Ectodermal cell (in vitro differentiated cells): ENCODE data around the gene IL15.

Source experiments
- H3K27ac ChIP-seq: 2 replicates; pipeline ENCODE4 v1.7.0; 2013; ENCODE audit warnings: mild to moderate bottlenecking, low read depth, low read length; ENCODE audit not compliant: insufficient read depth, poor library complexity, severe bottlenecking
- H3K27me3 ChIP-seq: 2 replicates; pipeline ENCODE4 v1.7.0; 2013; ENCODE audit warnings: mild to moderate bottlenecking, low read length; ENCODE audit not compliant: insufficient read depth, control insufficient read depth, poor library complexity, severe bottlenecking
- H3K36me3 ChIP-seq: one replicate; pipeline ENCODE4 v1.7.0; 2013; ENCODE audit warnings: low read length; ENCODE audit not compliant: control insufficient read depth, insufficient read depth
- H3K4me1 ChIP-seq: one replicate; pipeline ENCODE4 v1.7.0; 2013; ENCODE audit warnings: low read length; ENCODE audit not compliant: control insufficient read depth, insufficient read depth
- H3K4me3 ChIP-seq: 2 replicates; pipeline ENCODE4 v1.7.0; 2013; ENCODE audit warnings: low read depth, low read length, control low read depth; ENCODE audit not compliant: insufficient read depth
- H3K9me3 ChIP-seq: 2 replicates; pipeline ENCODE4 v1.7.0; 2013; ENCODE audit warnings: mild to moderate bottlenecking, low read length, moderate library complexity; ENCODE audit not compliant: control insufficient read depth
- whole genome bisulfite sequencing, 2 experiments: methylation state at CpG; one replicate each; pipeline ENCODE4 v1.1.7; 2013; ENCODE audit warnings: missing lambda C conversion rate in 2 of 2; 5-methylcytosine and 5-hydroxymethylcytosine counted together

The IL15 gene

GRCh38 chr4:141692081-141692480 lies 55.7 kb downstream of the IL15 start:
- Histone ChIP-seq H3K4me1 (no peaks in the 10 kb centered on the region), H3K36me3 (no peaks in the 10 kb centered on the region), H3K4me3 (no peak overlapping the region), H3K9me3 (no peaks in the 10 kb centered on the region), H3K27me3 (no peaks in the 10 kb centered on the region), H3K27ac (no peak overlapping the region)
- WGBS, 2 experiments, result 88 to 95% methylated on average over 2 of the region's 2 CpGs

- Histone ChIP-seq H3K4me1 (no peaks in the 10 kb centered on the region), H3K27ac (no peak overlapping the region), H3K27me3 (no peaks in the 10 kb centered on the region), H3K9me3 (no peaks in the 10 kb centered on the region), H3K36me3 (no peaks in the 10 kb centered on the region), H3K4me3 (no peak overlapping the region)
- WGBS, 2 experiments, result 71 to 98% methylated on average over 2 of the region's 2 CpGs
Measured at GRCh38 chr4:141697116-141697515, 60.7 kb downstream of the IL15 start.

DNA sequence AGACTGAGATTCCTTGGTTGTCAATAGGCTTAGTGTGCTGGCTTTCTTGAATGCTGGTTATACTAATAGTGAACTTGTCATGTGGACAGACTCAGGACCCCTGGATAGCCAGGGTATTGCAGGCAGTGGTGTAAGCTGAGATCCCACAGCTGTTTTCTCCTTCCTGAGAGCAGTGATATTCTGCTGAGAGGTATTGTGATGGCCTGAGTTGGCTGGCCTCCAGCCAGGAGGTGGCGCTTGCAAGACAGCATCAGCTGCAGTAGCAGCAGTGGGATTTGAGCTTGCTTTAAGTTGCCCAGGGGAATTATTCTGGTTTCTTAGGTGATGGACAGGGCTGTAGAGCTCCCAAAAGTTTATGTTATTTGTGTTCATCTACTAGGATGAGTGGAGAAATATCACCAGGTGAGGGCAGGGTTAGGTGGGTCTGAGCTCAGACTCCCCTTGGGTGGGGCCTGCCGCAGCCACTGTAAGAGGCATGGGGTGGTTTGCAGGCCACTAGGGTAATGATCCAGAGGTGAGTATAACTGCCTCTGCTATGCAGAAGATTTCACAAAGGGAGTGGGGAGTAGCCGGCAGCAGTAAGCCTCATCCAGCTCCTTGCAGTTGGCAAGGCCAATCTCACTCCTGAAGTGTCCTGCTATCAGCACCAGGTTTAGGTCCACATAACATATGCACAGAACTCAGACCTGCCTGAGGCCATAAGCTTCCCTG lies 66.2 kb downstream of the IL15 start:
- H3K36me3 ChIP-seq, result no peaks in the 10 kb centered on the region
- no peaks in the 10 kb centered on the region for H3K27me3 ChIP-seq
- H3K9me3 ChIP-seq, result no peaks in the 10 kb centered on the region
- WGBS, 2 experiments, result 94 to 96% methylated on average over 3 of the region's 3 CpGs
- H3K27ac ChIP-seq, result no peak overlapping the region
- no peaks in the 10 kb centered on the region for H3K4me1 ChIP-seq
- H3K4me3 ChIP-seq, result no peak overlapping the region

DNA sequence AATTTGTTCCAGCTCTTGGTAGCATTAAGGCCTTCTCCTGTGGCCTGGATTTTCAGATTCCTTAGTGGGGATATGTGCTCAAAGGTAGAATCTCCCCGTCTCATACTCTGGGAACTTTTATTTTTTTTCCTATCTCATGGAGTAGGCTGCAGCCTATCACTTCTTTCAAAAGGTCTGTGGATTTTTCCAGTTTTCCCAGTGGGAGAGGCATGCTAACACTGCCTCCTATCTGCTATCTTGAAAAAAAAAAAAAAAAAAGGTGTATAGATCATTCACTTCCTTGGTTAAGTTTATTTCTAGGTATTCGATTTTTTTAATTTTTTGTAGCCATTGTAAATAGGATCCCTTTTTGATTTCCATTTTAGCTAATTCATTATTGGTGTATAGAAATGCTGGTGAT lies 67.1 kb downstream of the IL15 start:
- Histone ChIP-seq H3K4me3 (no peak overlapping the region), H3K36me3 (no peaks in the 10 kb centered on the region), H3K27me3 (no peaks in the 10 kb centered on the region), H3K9me3 (no peaks in the 10 kb centered on the region), H3K4me1 (no peaks in the 10 kb centered on the region), H3K27ac (no peak overlapping the region)
- WGBS, 2 experiments, result 90 to 100% methylated on average over 2 of the region's 2 CpGs

- no peak overlapping the region for H3K4me3 ChIP-seq
- H3K4me1 ChIP-seq, result no peaks in the 10 kb centered on the region
- H3K36me3 ChIP-seq, result no peaks in the 10 kb centered on the region
- H3K9me3 ChIP-seq, result no peaks in the 10 kb centered on the region
- H3K27ac ChIP-seq, result no peak overlapping the region
- no peaks in the 10 kb centered on the region for H3K27me3 ChIP-seq
- WGBS, 2 experiments, result 93 to 94% methylated on average over 1 of the region's 2 CpGs
Measured at GRCh38 chr4:141705048-141705746, 68.8 kb downstream of the IL15 start.

GRCh38 chr4:141705747-141706377 lies 69.5 kb downstream of the IL15 start:
- Histone ChIP-seq H3K27ac (no peak overlapping the region), H3K4me3 (no peak overlapping the region), H3K27me3 (no peaks in the 10 kb centered on the region), H3K9me3 (no peaks in the 10 kb centered on the region), H3K4me1 (no peaks in the 10 kb centered on the region), H3K36me3 (no peaks in the 10 kb centered on the region)
- no CpG with 5 or more reads among the region's 1 CpG for WGBS, 2 experiments

- no peaks in the 10 kb centered on the region for H3K4me1 ChIP-seq
- no peaks in the 10 kb centered on the region for H3K36me3 ChIP-seq
- H3K27ac ChIP-seq, result no peak overlapping the region
- WGBS, 2 experiments, result 78 to 80% methylated on average over 1 of the region's 3 CpGs
- H3K9me3 ChIP-seq, result no peaks in the 10 kb centered on the region
- no peak overlapping the region for H3K4me3 ChIP-seq
- H3K27me3 ChIP-seq, result no peaks in the 10 kb centered on the region
Measured at GRCh38 chr4:141706445-141706844, 70.1 kb downstream of the IL15 start.

DNA sequence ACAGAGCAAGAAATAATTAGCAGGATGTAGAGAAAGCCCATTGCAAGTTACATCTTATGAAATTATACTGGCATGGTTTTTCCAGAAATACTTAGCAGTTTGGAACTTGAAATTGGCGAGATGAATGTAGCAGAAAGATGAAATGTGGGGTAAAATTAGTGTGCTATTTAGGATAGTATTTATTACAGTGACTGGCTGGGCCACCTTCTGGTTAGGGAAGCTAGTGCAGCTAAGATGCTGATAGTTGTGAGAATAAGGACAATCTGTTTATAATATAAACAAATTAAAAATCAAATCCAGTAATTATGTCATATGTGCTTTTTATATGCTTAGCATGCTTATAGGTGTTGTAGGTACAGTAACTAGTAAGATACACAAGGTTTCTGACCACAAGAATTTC lies 74.8 kb downstream of the IL15 start:
- H3K4me3 ChIP-seq, result no peak overlapping the region
- H3K27me3 ChIP-seq, result no peaks in the 10 kb centered on the region
- H3K9me3 ChIP-seq, result no peaks in the 10 kb centered on the region
- no peaks in the 10 kb centered on the region for H3K4me1 ChIP-seq
- 70 to 78% methylated on average over 1 of the region's 1 CpG for WGBS, 2 experiments
- H3K27ac ChIP-seq, result no peak overlapping the region
- H3K36me3 ChIP-seq, result no peaks in the 10 kb centered on the region

- H3K4me3 ChIP-seq, result no peak overlapping the region
- no peaks in the 10 kb centered on the region for H3K27me3 ChIP-seq
- no peaks in the 10 kb centered on the region for H3K9me3 ChIP-seq
- H3K4me1 ChIP-seq, result no peaks in the 10 kb centered on the region
- 95 to 96% methylated on average over 3 to 4 of the region's 4 CpGs for WGBS, 2 experiments
- H3K27ac ChIP-seq, result no peak overlapping the region
- no peaks in the 10 kb centered on the region for H3K36me3 ChIP-seq
Measured at GRCh38 chr4:141713185-141713584, 76.8 kb downstream of the IL15 start.

GRCh38 chr4:141713771-141714445 lies 77.5 kb downstream of the IL15 start:
- Histone ChIP-seq H3K9me3 (no peaks in the 10 kb centered on the region), H3K27ac (no peak overlapping the region), H3K4me3 (no peak overlapping the region), H3K27me3 (no peaks in the 10 kb centered on the region), H3K36me3 (no peaks in the 10 kb centered on the region), H3K4me1 (no peaks in the 10 kb centered on the region)
- 82% methylated on average over 3 of the region's 3 CpGs for WGBS, 2 experiments
